Measurements from ENCODE around the gene TDRD7.
"Not testable (repeated sequence)": the region's sequence is repeated elsewhere in the genome, so short reads cannot be mapped to it uniquely, and the experiment has no call there.

TDRD7 gene

DNA sequence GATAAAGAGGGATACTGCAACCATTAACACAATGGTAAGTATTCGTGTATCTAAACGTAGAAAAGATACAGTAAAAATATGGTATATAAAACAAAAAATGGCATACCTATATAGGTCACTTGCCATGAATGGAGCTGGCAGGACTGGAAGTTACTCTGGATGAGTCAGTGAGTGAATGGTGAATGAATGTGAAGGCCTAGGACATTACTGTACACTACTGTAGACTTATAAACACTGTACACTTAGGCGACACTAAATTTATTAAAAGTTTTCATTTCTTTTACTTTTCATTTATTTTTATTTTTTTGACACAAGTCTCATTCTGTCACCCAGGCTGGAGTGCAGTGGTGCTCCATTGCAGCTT, 14.1 kb downstream of the TDRD7 start:
- TF ChIP-seq ZNF274 (IDR thresholded peaks at IDR 0.05; ENCODE audit: low read depth, low read length) = no peak
- no peak overlapping the region for H3K4me3 ChIP-seq (ENCODE audit: low read length)

DNA sequence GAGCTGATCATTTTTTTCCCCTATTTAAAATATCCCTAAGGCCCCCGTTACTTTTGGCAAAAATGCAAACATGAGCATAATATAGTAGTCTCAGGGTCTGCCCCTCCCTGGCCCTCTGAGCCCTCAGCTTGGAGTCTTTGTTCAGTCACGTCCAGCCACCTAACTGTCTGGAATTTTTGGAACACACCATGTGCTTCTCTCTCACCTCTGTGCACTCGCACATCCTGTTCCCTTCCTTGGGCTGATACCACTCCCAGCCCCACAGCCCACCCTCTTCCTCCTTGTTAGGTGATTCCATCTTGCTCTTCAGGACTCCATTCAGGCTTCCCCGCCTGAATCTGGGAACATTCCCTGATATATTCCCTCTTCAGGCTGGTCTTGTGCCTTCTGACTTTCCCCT, 16.0 kb downstream of the TDRD7 start:
- no peak for TF ChIP-seq ZNF274 (IDR thresholded peaks at IDR 0.05; ENCODE audit: low read depth, low read length)

GRCh38 chr9:97430316-97431043, 18.6 kb downstream of the TDRD7 start:
- TF ChIP-seq ZNF274 (IDR thresholded peaks at IDR 0.05; ENCODE audit: low read depth, low read length) = no peak
- H3K4me3 ChIP-seq (ENCODE audit: low read length) = no peak overlapping the region

More for the DNA sequence above, 16.0 kb downstream of the TDRD7 start:
- H3K4me3 ChIP-seq (ENCODE audit: low read length) = no peak overlapping the region

DNA sequence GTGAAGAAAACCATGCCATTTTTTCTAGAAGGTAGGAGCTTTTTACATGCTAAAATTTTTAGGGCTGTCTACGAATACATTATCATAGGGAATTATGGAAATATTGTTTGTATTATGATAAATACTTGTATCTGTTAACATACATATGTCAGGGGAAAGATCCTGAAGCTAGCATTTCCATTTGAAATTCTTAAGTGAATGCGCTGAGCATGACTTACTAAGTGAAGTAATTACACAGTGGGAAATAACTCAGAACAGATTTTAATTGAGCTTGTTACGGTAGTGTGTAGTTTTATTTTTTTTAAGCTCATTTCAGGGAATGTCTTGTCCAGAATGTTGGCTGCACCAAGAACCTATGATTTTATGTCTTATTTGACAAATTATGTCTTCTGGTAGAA, 19.1 kb downstream of the TDRD7 start:
- H3K4me3 ChIP-seq (ENCODE audit: low read length) = no peak overlapping the region
- TF ChIP-seq ZNF274 (IDR thresholded peaks at IDR 0.05; ENCODE audit: low read depth, low read length) = no peak

DNA sequence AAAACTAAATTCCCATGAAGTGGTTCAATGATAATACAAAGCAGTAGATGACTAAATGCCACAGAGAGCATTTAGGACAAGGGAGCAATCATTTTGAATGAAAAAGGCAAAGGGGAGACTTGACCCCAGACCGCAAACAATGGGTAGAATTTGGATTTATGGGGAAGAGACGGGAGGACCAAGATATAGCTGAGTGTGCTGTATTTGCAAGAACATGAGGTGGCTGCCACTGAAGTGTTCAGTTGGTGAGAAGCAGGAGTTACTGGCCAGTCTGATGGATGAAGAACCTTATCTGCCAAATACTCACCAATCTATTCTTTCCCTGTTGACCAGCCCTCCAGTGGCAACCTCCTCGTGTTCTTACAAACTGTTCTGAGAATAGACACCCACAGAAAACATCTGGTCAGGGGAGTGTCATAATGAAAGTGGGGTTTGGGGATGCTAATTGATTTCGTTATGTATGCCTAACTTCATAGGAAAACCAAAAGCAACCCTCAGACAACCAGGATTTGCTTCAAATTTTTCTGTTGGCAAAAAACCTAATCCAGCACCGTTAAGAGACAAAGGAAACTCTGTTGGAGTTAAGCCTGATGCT, 19.8 kb downstream of the TDRD7 start:
- H3K4me3 ChIP-seq (ENCODE audit: low read length) = no peak overlapping the region
- no peak for TF ChIP-seq ZNF274 (IDR thresholded peaks at IDR 0.05; ENCODE audit: low read depth, low read length)

- no peak for TF ChIP-seq ZNF274 (IDR thresholded peaks at IDR 0.05; ENCODE audit: low read depth, low read length)
- H3K4me3 ChIP-seq (ENCODE audit: low read length) = no peak overlapping the region
These were observed 25.2 kb downstream of the TDRD7 start for GRCh38 chr9:97437051-97437600.

DNA sequence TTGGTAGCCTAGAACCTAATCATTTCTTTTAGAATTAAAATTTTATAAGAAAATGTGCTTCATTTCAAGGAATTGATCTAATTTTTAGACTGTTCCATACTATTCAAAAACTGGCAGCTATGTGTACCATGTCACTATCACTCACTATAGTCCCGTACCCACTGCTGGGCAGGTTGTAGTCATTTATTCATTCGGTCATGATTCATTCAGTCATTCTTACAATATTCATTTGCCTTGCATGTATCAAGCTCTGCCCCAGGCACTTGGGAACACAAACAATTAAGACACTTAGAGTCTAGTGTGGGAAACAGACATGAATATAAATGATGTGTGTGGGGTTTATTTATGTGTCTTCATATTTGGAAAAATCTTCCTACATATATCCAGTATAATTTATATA, 26.4 kb downstream of the TDRD7 start:
- no peak for TF ChIP-seq ZNF274 (IDR thresholded peaks at IDR 0.05; ENCODE audit: low read depth, low read length)

DNA sequence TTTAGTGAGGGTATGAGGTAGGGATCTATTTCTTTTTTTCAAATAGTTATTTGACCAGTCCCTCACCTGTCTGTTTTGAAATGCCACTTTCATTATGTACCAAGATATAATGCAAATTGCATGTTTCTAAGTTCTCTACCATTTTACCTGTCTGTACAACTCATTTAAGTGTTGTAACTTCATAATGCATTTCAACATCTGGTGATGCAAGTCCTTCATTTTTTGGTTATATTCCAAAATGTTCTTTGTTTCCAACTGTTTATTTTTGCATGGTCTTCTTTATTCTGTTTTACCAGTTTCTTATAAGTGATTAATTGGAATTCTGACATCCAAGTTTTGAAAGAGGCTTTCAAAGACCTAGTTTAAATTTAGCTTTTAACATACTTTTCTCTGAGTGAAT, 26.8 kb downstream of the TDRD7 start:
- TF ChIP-seq ZNF274 (IDR thresholded peaks at IDR 0.05; ENCODE audit: low read depth, low read length) = no peak
- H3K4me3 ChIP-seq (ENCODE audit: low read length) = no peak overlapping the region

More for the DNA sequence above, 26.4 kb downstream of the TDRD7 start:
- H3K4me3 ChIP-seq (ENCODE audit: low read length) = no peak overlapping the region

- TF ChIP-seq ZNF274 (IDR thresholded peaks at IDR 0.05; ENCODE audit: low read depth, low read length) = no peak
- no peak overlapping the region for H3K4me3 ChIP-seq (ENCODE audit: low read length)
These were observed 28.3 kb downstream of the TDRD7 start for GRCh38 chr9:97440160-97440559.

GRCh38 chr9:97441729-97442128, 29.8 kb downstream of the TDRD7 start:
- no peak overlapping the region for H3K4me3 ChIP-seq (ENCODE audit: low read length)
- no peak for TF ChIP-seq ZNF274 (IDR thresholded peaks at IDR 0.05; ENCODE audit: low read depth, low read length)

DNA sequence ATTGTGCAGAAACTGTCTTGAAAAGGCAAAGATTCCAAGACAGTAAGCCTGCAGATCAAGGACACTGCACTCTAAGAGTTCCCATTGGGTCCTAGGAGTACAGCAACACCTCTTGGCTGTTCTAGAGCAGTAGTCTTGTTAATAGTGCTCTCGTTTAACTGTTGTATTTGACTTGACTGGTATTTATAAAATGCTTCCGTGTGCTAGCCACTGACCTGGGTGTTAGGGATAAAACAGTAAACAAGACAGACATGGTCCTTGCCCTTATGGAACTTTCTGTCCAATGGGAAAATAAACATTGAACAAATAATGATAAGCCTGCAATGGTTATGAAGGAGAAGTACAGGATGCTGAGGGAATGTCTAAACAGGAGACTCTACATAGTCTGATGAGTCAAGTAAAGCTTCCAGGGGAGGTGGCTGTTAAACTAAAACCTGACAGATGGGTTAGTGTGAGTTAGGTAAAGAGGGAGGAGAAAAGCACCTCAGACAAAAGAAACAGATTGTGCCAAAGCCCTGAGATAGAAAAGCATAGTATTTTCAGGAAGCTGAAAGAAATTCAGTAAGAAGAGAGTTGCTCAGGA, 33.3 kb downstream of the TDRD7 start:
- no peak overlapping the region for H3K4me3 ChIP-seq (ENCODE audit: low read length)

DNA sequence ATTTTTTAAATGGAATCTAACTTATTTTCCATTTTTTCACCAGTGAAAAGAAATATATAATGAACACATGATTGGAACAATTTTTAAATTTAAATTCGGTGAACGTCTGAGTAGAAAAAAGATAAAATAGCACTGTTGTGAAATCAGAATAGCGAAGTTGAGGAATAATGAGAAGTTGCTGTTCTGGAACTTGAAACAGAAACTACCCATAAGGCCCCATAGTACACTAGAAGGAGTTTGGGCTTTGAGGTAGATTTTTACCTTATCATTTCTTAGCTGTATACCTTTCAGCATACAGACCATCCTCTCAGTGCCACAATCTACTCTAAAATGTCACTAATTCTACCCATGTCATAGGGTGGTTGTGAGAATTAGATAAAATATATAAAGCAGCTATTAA, 35.1 kb downstream of the TDRD7 start:
- TF ChIP-seq ZNF274 (IDR thresholded peaks at IDR 0.05; ENCODE audit: low read depth, low read length) = no peak
- no peak overlapping the region for H3K4me3 ChIP-seq (ENCODE audit: low read length)

More for the DNA sequence above, 33.3 kb downstream of the TDRD7 start:
- TF ChIP-seq ZNF274 (IDR thresholded peaks at IDR 0.05; ENCODE audit: low read depth, low read length) = no peak

- not testable (repeated sequence) for H3K4me3 ChIP-seq (ENCODE audit: low read length)
These were observed 41.7 kb downstream of the TDRD7 start for GRCh38 chr9:97453573-97453972.

- not testable (repeated sequence) for H3K4me3 ChIP-seq (ENCODE audit: low read length)
These were observed 44.9 kb downstream of the TDRD7 start for GRCh38 chr9:97456841-97457240.

GRCh38 chr9:97459326-97459725, 47.4 kb downstream of the TDRD7 start:
- TF ChIP-seq ZNF274 (IDR thresholded peaks at IDR 0.05; ENCODE audit: low read depth, low read length) = no peak
- H3K4me3 ChIP-seq (ENCODE audit: low read length) = no peak overlapping the region
